Medulla oblongata (tissue), 1 donor: ENCODE data around the gene CLDND2.
"Not testable (repeated sequence)": the region's sequence is repeated elsewhere in the genome, so short reads cannot be mapped to it uniquely, and the experiment has no call there.

ENCODE experiments used
- DNase-seq: peaks from one replicate; pipeline ENCODE4 v3.0.0-alpha.2; 2015; ENCODE audit errors: extremely low spot score

CLDND2 gene

GRCh38 chr19:51368366-51369282 lies at the start of gene CLDND2:
Gene CLDND2 (minus strand): TSS chr19:51369003. CDS start chr19:51368577, 426 bp downstream.
- no peak for DNase-seq

GRCh38 chr19:51417810-51418157 lies 49.0 kb upstream of the CLDND2 start:
- DNase-seq: no peak

GRCh38 chr19:51417107-51417809 lies 48.5 kb upstream of the CLDND2 start, which contains the start of gene SIGLEC10:
Gene SIGLEC10 (minus strand): TSS chr19:51417642. CDS start chr19:51417581, 61 bp downstream.
- peak; percentile 67 for DNase-seq

- not testable (repeated sequence) for DNase-seq
Observed at GRCh38 chr19:51416422-51416821, 47.6 kb upstream of the CLDND2 start.

GRCh38 chr19:51415187-51415586 lies 46.4 kb upstream of the CLDND2 start:
- DNase-seq: no peak

- DNase-seq: no peak
Observed at GRCh38 chr19:51410950-51411748, 42.3 kb upstream of the CLDND2 start.

- DNase-seq: peak; percentile 60
Observed at GRCh38 chr19:51407511-51408131, 38.8 kb upstream of the CLDND2 start.

- DNase-seq: no peak
Observed at GRCh38 chr19:51402117-51402516, 33.3 kb upstream of the CLDND2 start.

GRCh38 chr19:51399936-51400335 lies 31.1 kb upstream of the CLDND2 start:
- DNase-seq: not testable (repeated sequence)

- DNase-seq: no peak
Observed at GRCh38 chr19:51399231-51399630, 30.4 kb upstream of the CLDND2 start.

- peak; percentile 57 for DNase-seq
Observed at GRCh38 chr19:51398096-51398704, 29.4 kb upstream of the CLDND2 start.

- not testable (repeated sequence) for DNase-seq
Observed at GRCh38 chr19:51397453-51397852, 28.6 kb upstream of the CLDND2 start.

- no peak for DNase-seq
Observed at GRCh38 chr19:51396175-51396574, 27.4 kb upstream of the CLDND2 start.

GRCh38 chr19:51394050-51394836 lies 25.4 kb upstream of the CLDND2 start:
- peak; percentile 99 for DNase-seq

GRCh38 chr19:51392701-51393100 lies 23.9 kb upstream of the CLDND2 start:
- DNase-seq: no peak

GRCh38 chr19:51391073-51391611 lies 22.3 kb upstream of the CLDND2 start:
- no peak for DNase-seq

GRCh38 chr19:51389143-51389542 lies 20.3 kb upstream of the CLDND2 start:
- no peak for DNase-seq

GRCh38 chr19:51387924-51388389 lies 19.2 kb upstream of the CLDND2 start, which contains the start of gene LIM2:
Gene LIM2 (minus strand): TSS chr19:51387974. CDS start chr19:51387443, 531 bp downstream.
- no peak for DNase-seq

- no peak for DNase-seq
Observed at GRCh38 chr19:51386882-51387520, 18.2 kb upstream of the CLDND2 start.
